GM12878 (cell line): Measurements from ENCODE around the gene CHN2. TPM values are rescaled to one million over a fixed set of nuclear protein-coding genes. Genes with fewer than 3 reads are reported as not detected.

Experiments
- ATAC-seq: fragments of 200-7000 bp; cut with Tn5 transposase; 3 replicates; pipeline ENCODE4 v1.9.1; 2020; ENCODE audit warnings: mild to moderate bottlenecking, moderate library complexity
- BruUV-seq: library from RNA; stranded (reverse); fragments of 400-500 nt; replicated peaks from 2 replicates; lab custom pipeline; 2021; lab: Mats Ljungman, UMichigan
- CTCF ChIA-PET: fragments of 300-600 bp; sonication (Branson Sonifier 250); formaldehyde crosslinking; extraction: SDS; loops from one replicate; lab custom pipeline; 2021; ENCODE audit warnings: inconsistent platforms; lab: Yijun Ruan, JAX
- POLR2A ChIA-PET: fragments of 350-600 bp; formaldehyde crosslinking; extraction: SDS; loops from one replicate; lab custom pipeline; 2021; ENCODE audit warnings: inconsistent platforms; lab: Charles Lee
- RAD21 ChIA-PET: fragments of 300-600 bp; sonication (Branson Sonifier 250); formaldehyde crosslinking; loops from one replicate; lab custom pipeline; 2023; ENCODE audit warnings: antibody characterized with exemption; ENCODE audit not compliant: unreplicated experiment; lab: Charles Lee
- SMC1A ChIA-PET: fragments of 300-600 bp; sonication (Branson Sonifier 250); formaldehyde crosslinking; loops from one replicate; lab custom pipeline; 2023; ENCODE audit not compliant: unreplicated experiment, uncharacterized antibody; lab: Charles Lee
- DNase-seq: peaks from one replicate; pipeline ENCODE4 v3.0.0-alpha.2; 2011; ENCODE audit warnings: low read depth, low spot score
- FAIRE-seq: peaks from 3 replicates; lab custom pipeline; 2011; peaks lifted over from hg19 to GRCh38; lab: Jason Lieb, UNC
- H2AFZ ChIP-seq: 2 replicates; pipeline ENCODE4 v1.6.0; 2011; ENCODE audit warnings: low read depth, low read length, control low read depth; ENCODE audit not compliant: control insufficient read depth
- H3K27ac ChIP-seq: 2 replicates; pipeline ENCODE4 v1.5.1; 2011; ENCODE audit warnings: control low read depth; ENCODE audit not compliant: control insufficient read depth, insufficient read depth
- H3K27me3 ChIP-seq, 2 experiments: replicated peaks in 1 of 2; 2 replicates each; pipeline versions ENCODE4 v1.6.0 to v1.6.1; 2011; ENCODE audit warnings: low read length in 1 of 2; ENCODE audit not compliant: control insufficient read depth in 2 of 2, insufficient read depth in 2 of 2
- H3K36me3 ChIP-seq, 2 experiments: 2 replicates each; pipeline ENCODE4 v1.5.1; 2011; ENCODE audit warnings: low read length in 1 of 2; ENCODE audit not compliant: control insufficient read depth in 2 of 2, insufficient read depth in 2 of 2
- H3K4me1 ChIP-seq: 2 replicates; pipeline ENCODE4 v1.6.1; 2011; ENCODE audit warnings: mild to moderate bottlenecking, low read length, moderate library complexity, mixed read lengths; ENCODE audit not compliant: control insufficient read depth, insufficient read depth
- H3K4me2 ChIP-seq: 2 replicates; pipeline ENCODE4 v1.6.0; 2011; ENCODE audit warnings: control low read depth; ENCODE audit not compliant: control insufficient read depth, insufficient read depth
- H3K4me3 ChIP-seq: fragments of 200-600 bp; sonication (generic); 2 replicates; pipeline ENCODE4 v1.5.1; 2016
- H3K79me2 ChIP-seq: 2 replicates; pipeline ENCODE4 v1.6.0; 2011; ENCODE audit warnings: low read length; ENCODE audit not compliant: control insufficient read depth, insufficient read depth
- H3K9ac ChIP-seq: 2 replicates; pipeline ENCODE4 v1.8.0; 2011; ENCODE audit warnings: low read length, control low read depth, mixed read lengths; ENCODE audit not compliant: control insufficient read depth, insufficient read depth
- H3K9me3 ChIP-seq: replicated peaks from 3 replicates; pipeline ENCODE4 v1.5.1; 2011; ENCODE audit warnings: mild to moderate bottlenecking, low read length; ENCODE audit not compliant: control insufficient read depth, insufficient read depth
- H4K20me1 ChIP-seq: 2 replicates; pipeline ENCODE4 v1.6.0; 2011; ENCODE audit not compliant: control insufficient read depth, insufficient read depth
- CREB1 ChIP-seq: IDR thresholded peaks from 2 replicates; pipeline ENCODE4 v1.6.1; 2012; ENCODE audit warnings: low read depth, mild to moderate bottlenecking, inconsistent platforms
- FOXM1 ChIP-seq: IDR thresholded peaks from 2 replicates; pipeline ENCODE4 v1.6.1; 2012; ENCODE audit warnings: low read depth, mild to moderate bottlenecking, inconsistent platforms, low read length, moderate library complexity
- GABPA ChIP-seq: IDR thresholded peaks from 2 replicates; pipeline ENCODE4 v1.6.1; 2014; ENCODE audit warnings: antibody characterized with exemption, low read depth, mild to moderate bottlenecking, inconsistent platforms
- LARP7 ChIP-seq: fragments of 450-650 bp; IDR thresholded peaks from 2 replicates; pipeline ENCODE4 v1.6.1; 2017; ENCODE audit warnings: mild to moderate bottlenecking
- POLR2AphosphoS5 ChIP-seq: IDR thresholded peaks from 2 replicates; pipeline ENCODE4 v1.6.1; 2011; ENCODE audit warnings: mild to moderate bottlenecking, low read length, inconsistent platforms
- RELA ChIP-seq: fragments of 450-650 bp; IDR thresholded peaks from 2 replicates; pipeline ENCODE4 v1.8.0; 2014; ENCODE audit warnings: borderline replicate concordance; ENCODE audit not compliant: partially characterized antibody
- SREBF2 ChIP-seq: IDR thresholded peaks from 2 replicates; pipeline ENCODE4 v1.6.1; 2012; ENCODE audit warnings: mild to moderate bottlenecking, low read length
- ZNF687 ChIP-seq: fragments of 450-650 bp; IDR thresholded peaks from 2 replicates; pipeline ENCODE4 v1.6.1; 2017; ENCODE audit warnings: mild to moderate bottlenecking, moderate library complexity
- WGBS: methylation state at CpG from one replicate; pipeline ENCODE4 v1.1.6; 2016; ENCODE audit warnings: low lambda C conversion rate; ENCODE audit not compliant: insufficient replicate concordance, insufficient coverage; ENCODE audit errors: missing lambda C conversion rate; 5-methylcytosine and 5-hydroxymethylcytosine counted together
- in situ Hi-C: fragments of 300-500 bp; cut with MboI; formaldehyde crosslinking; loops from 9 replicates; pipeline ENCODE4 v1.14.3; 2018; ENCODE audit warnings: mixed read lengths
- intact Hi-C: fragments of 100-400 bp; cut with micrococcal nuclease; formaldehyde crosslinking; loops from one replicate; pipeline ENCODE4 v1.14.2; 2022; ENCODE audit not compliant: unreplicated experiment
- polyA plus RNA-seq, 11 experiments: library from polyadenylated mRNA; depleted of rRNA in 4 of 11; unstranded in 6 of 11; stranded (reverse) in 5 of 11; fragments of >200 nt; fragmentation: Nextera tagmentation in 4 of 11; fragmentation: Illumina TruSeq in 1 of 11; extraction: Ambion mirVana in 4 of 11; extraction: Trizol in 1 of 11; gene quantifications; 1 replicate in 1 of 11; 2 replicates in 10 of 11; pipeline versions ENCODE4 v1.2.1 to v1.2.3, GENCODE V29; 2011 to 2016; ENCODE audit warnings: inconsistent platforms in 2 of 11, missing spikeins in 2 of 11, low read depth in 1 of 11
- total RNA-seq, 4 experiments: library from RNA; depleted of rRNA in 3 of 4; stranded (reverse); fragments of >200 nt in 3 of 4; fragmentation: Illumina TruSeq in 1 of 4; extraction: Trizol in 1 of 4; gene quantifications; 2 replicates each; pipeline versions ENCODE4 v1.2.1 to v1.2.3, GENCODE V29; 2013 to 2021

The CHN2 gene
- total and polyA plus RNA-seq, 10 of the 15 experiments (the other 5 are each of a cell fraction or from before 2014, with no cell fraction given), result 0.11 to 3.8 (median 0.37) TPM; not detected in 2

- intact Hi-C loops, result no loop called here
Measured at GRCh38 chr7:29369909-29370488, 175.4 kb downstream of the CHN2 start.

More at GRCh38 chr7:29369909-29370488, 175.4 kb downstream of the CHN2 start:
- RAD21 ChIA-PET, result no interaction called here
- no peak for ATAC-seq
- SMC1A ChIA-PET, result interaction anchor here (0.5 kb wide), 1 partner anchor 34 kb away, joined by 3 read pairs; no protein-coding TSS in a partner anchor
- H4K20me1 ChIP-seq, result no peaks in the 10 kb centered on the region
- CTCF ChIA-PET, result no interaction called here
- no peak overlapping the region for H3K27ac ChIP-seq
- H3K4me3 ChIP-seq, result no peak overlapping the region
- H3K79me2 ChIP-seq, result no peaks in the 10 kb centered on the region
- no peak overlapping the region for H3K9ac ChIP-seq
- H3K9me3 ChIP-seq, result no peaks in the 10 kb centered on the region
- H3K27me3 ChIP-seq, result peaks cover 0 to 1% of the 10 kb centered on the region in 2 experiments; a peak in 1 of 4 replicates
- no peaks in the 10 kb centered on the region for H3K36me3 ChIP-seq
- POLR2A ChIA-PET, result no interaction called here
- no peak overlapping the region for H2AFZ ChIP-seq
- H3K4me2 ChIP-seq, result no peak overlapping the region
- FAIRE-seq, result no peak
- H3K4me1 ChIP-seq, result no peaks in the 10 kb centered on the region
- 29% methylated on average over 8 of the region's 8 CpGs for WGBS
- in situ Hi-C loops, result no loop called here
- no peak for DNase-seq
- no TSS peak for BruUV-seq
- TF ChIP-seq ZNF687 (no peak), CREB1 (no peak), POLR2AphosphoS5 (no peak), SREBF2 (no peak), FOXM1 (no peak), RELA (no peak), GABPA (no peak), LARP7 (no peak)
